Loucy (cell line): Measurements from ENCODE around the gene NSF.

Experiments used
- CTCF ChIP-seq: fragments of 200-600 bp; sonication (generic); conservative IDR thresholded peaks from 2 replicates; pipeline ENCODE4 v1.5.1; 2014; ENCODE audit warnings: mild to moderate bottlenecking, antibody characterized with exemption, low read length
- EZH2phosphoT487 ChIP-seq: fragments of 200-600 bp; IDR thresholded peaks from 2 replicates; pipeline ENCODE4 v1.6.1; 2018; ENCODE audit warnings: antibody characterized with exemption, mild to moderate bottlenecking, moderate library complexity, borderline replicate concordance

GRCh38 chr17:46789610-46790009, 199.1 kb downstream of the NSF start:
- TF ChIP-seq CTCF: no peak
- no peak for TF ChIP-seq EZH2phosphoT487
